Small intestine (tissue), 7 donors: ENCODE results near the gene ADGRL3. TPM values are rescaled to one million over a fixed set of nuclear protein-coding genes. Genes with fewer than 3 reads are reported as not detected.
A peak's percentile ranks its signal among the peaks of the same experiment; 100 is the strongest.

ENCODE experiments used
- DNase-seq, 2 donors: peaks; one replicate each; pipeline versions ENCODE4 v3.0.0 to v3.0.0-alpha.2; 2013
- FAIRE-seq: peaks from 2 replicates; lab custom pipeline; 2012; peaks lifted over from hg19 to GRCh38; lab: Jason Lieb, UNC
- H3K27ac ChIP-seq, 3 donors: one replicate each; pipeline ENCODE4 v1.5.1; 2013; ENCODE audit warnings: low read length in 2 of 3, mild to moderate bottlenecking in 2 of 3, control low read depth in 1 of 3, inconsistent platforms in 1 of 3, low read depth in 1 of 3, moderate library complexity in 1 of 3
- H3K27me3 ChIP-seq, 3 donors: one replicate each; pipeline ENCODE4 v1.6.1; 2013; ENCODE audit warnings: low read length in 3 of 3, inconsistent platforms in 1 of 3; ENCODE audit not compliant: control insufficient read depth in 3 of 3, insufficient read depth in 3 of 3
- H3K36me3 ChIP-seq, 3 donors: one replicate each; pipeline ENCODE4 v1.6.1; 2013; ENCODE audit warnings: low read length in 3 of 3, inconsistent platforms in 1 of 3, low read depth in 1 of 3, mild to moderate bottlenecking in 1 of 3, moderate library complexity in 1 of 3; ENCODE audit not compliant: control insufficient read depth in 3 of 3, insufficient read depth in 2 of 3
- H3K4me1 ChIP-seq, 3 donors: one replicate each; pipeline ENCODE4 v1.6.1; 2013; ENCODE audit warnings: low read length in 2 of 3, inconsistent platforms in 1 of 3, low read depth in 1 of 3, mild to moderate bottlenecking in 1 of 3, moderate library complexity in 1 of 3; ENCODE audit not compliant: control insufficient read depth in 3 of 3, insufficient read depth in 2 of 3
- H3K4me3 ChIP-seq, 3 donors: one replicate each; pipeline ENCODE4 v1.5.1; 2013; ENCODE audit warnings: low read length in 3 of 3, control low read depth in 1 of 3, inconsistent platforms in 1 of 3, low read depth in 1 of 3, mild to moderate bottlenecking in 1 of 3, moderate library complexity in 1 of 3
- H3K9me3 ChIP-seq, 2 donors: one replicate each; pipeline ENCODE4 v1.6.1; 2013; ENCODE audit warnings: low read depth in 1 of 2, low read length in 1 of 2; ENCODE audit not compliant: control insufficient read depth in 2 of 2, insufficient read depth in 1 of 2
- WGBS, 3 donors: extraction: QIAGEN DNeasy Blood & Tissue Kit; methylation state at CpG; one replicate each; pipeline ENCODE4 v1.1.7; 2013; 5-methylcytosine and 5-hydroxymethylcytosine counted together
- polyA plus RNA-seq, 4 donors: library from polyadenylated mRNA; stranded (reverse) in 3 of 4; unstranded in 1 of 4; fragments of 200-250 nt in 3 of 4; fragments of 120-200 nt in 1 of 4; gene quantifications; one replicate each; pipeline versions ENCODE4 v1.2.1 to v1.2.3, GENCODE V29; 2013
- donor health status: healthy with polysubstance abuse.
- donor health status: control.
- donor health status: control.
- donor health status: Bipolar disorder and iron deficiency.
- donor health status: healthy.

Gene ADGRL3
- polyA plus RNA-seq, 4 donors: under 0.01 to 7.9 (median 1.3) TPM

GRCh38 chr4:61320154-61320553 is 120.0 kb downstream of the ADGRL3 start:
- Histone ChIP-seq H3K4me1 (no peaks in the 10 kb centered on the region), H3K36me3 (no peaks in the 10 kb centered on the region), H3K27me3 (no peaks in the 10 kb centered on the region), H3K9me3 (peaks cover 0 to 9% of the 10 kb centered on the region in 2 donors), H3K4me3 (no peak overlapping the region), H3K27ac (no peak overlapping the region)
- no peak for DNase-seq
- FAIRE-seq: no peak
- WGBS, 3 donors: 70 to 82% (median 81%) methylated on average over 1 of the region's 1 CpG

GRCh38 chr4:61320631-61321030 is 120.5 kb downstream of the ADGRL3 start:
- FAIRE-seq: no peak
- no peak for DNase-seq
- H3K27ac ChIP-seq: no peak overlapping the region

GRCh38 chr4:61332693-61333092 is 132.6 kb downstream of the ADGRL3 start:
- H3K36me3 ChIP-seq: no peaks in the 10 kb centered on the region
- H3K9me3 ChIP-seq: no peaks in the 10 kb centered on the region
- 70 to 82% (median 73%) methylated on average over 4 of the region's 4 CpGs for WGBS, 3 donors
- DNase-seq (no peak), FAIRE-seq (no peak)
- H3K27me3 ChIP-seq: no peaks in the 10 kb centered on the region
- no peak overlapping the region for H3K4me3 ChIP-seq
- no peaks in the 10 kb centered on the region for H3K4me1 ChIP-seq
- H3K27ac ChIP-seq: no peak overlapping the region

More at GRCh38 chr4:61320631-61321030, 120.5 kb downstream of the ADGRL3 start:
- no peaks in the 10 kb centered on the region for H3K36me3 ChIP-seq
- WGBS, 3 donors: 46 to 55% (median 47%) methylated on average over 1 of the region's 1 CpG
- peaks cover 0 to 9% of the 10 kb centered on the region in 2 donors for H3K9me3 ChIP-seq
- H3K27me3 ChIP-seq: no peaks in the 10 kb centered on the region
- H3K4me1 ChIP-seq: no peaks in the 10 kb centered on the region
- no peak overlapping the region for H3K4me3 ChIP-seq

GRCh38 chr4:61333490-61333889 is 133.4 kb downstream of the ADGRL3 start:
- 68 to 79% (median 75%) methylated on average over 1 of the region's 1 CpG for WGBS, 3 donors
- Histone ChIP-seq H3K36me3 (no peaks in the 10 kb centered on the region), H3K27ac (no peak overlapping the region), H3K4me1 (no peaks in the 10 kb centered on the region), H3K4me3 (no peak overlapping the region), H3K9me3 (no peaks in the 10 kb centered on the region), H3K27me3 (no peaks in the 10 kb centered on the region)
- no peak for DNase-seq
- FAIRE-seq: no peak

GRCh38 chr4:61335241-61335763 is 135.2 kb downstream of the ADGRL3 start:
- no peak overlapping the region for H3K27ac ChIP-seq
- FAIRE-seq (no peak), DNase-seq (no peak)
- no peaks in the 10 kb centered on the region for H3K36me3 ChIP-seq
- 64 to 78% (median 72%) methylated on average over 3 of the region's 3 CpGs for WGBS, 3 donors
- H3K4me3 ChIP-seq: no peak overlapping the region
- no peaks in the 10 kb centered on the region for H3K9me3 ChIP-seq
- no peaks in the 10 kb centered on the region for H3K4me1 ChIP-seq
- H3K27me3 ChIP-seq: no peaks in the 10 kb centered on the region

- Histone ChIP-seq H3K27me3 (no peaks in the 10 kb centered on the region), H3K4me3 (no peak overlapping the region), H3K4me1 (no peaks in the 10 kb centered on the region), H3K27ac (no peak overlapping the region), H3K36me3 (no peaks in the 10 kb centered on the region), H3K9me3 (no peaks in the 10 kb centered on the region)
- 44 to 72% (median 45%) methylated on average over 5 of the region's 5 CpGs for WGBS, 3 donors
- no peak for FAIRE-seq
- no peak for DNase-seq
These were observed 136.4 kb downstream of the ADGRL3 start for GRCh38 chr4:61336488-61336887.

GRCh38 chr4:61336916-61337315 is 136.8 kb downstream of the ADGRL3 start:
- no peak for FAIRE-seq
- Histone ChIP-seq H3K4me1 (no peaks in the 10 kb centered on the region), H3K9me3 (no peaks in the 10 kb centered on the region), H3K27ac (no peak overlapping the region), H3K27me3 (no peaks in the 10 kb centered on the region), H3K4me3 (no peak overlapping the region), H3K36me3 (no peaks in the 10 kb centered on the region)
- DNase-seq: peak in 1 of 2 donors; percentile 1
- WGBS, 3 donors: 25 to 70% (median 34%) methylated on average over 1 of the region's 1 CpG

GRCh38 chr4:61342061-61342460 is 141.9 kb downstream of the ADGRL3 start:
- DNase-seq (no peak), FAIRE-seq (peak; percentile 68)
- 53 to 62% (median 62%) methylated on average over 3 of the region's 3 CpGs for WGBS, 3 donors
- Histone ChIP-seq H3K4me3 (no peak overlapping the region), H3K27me3 (no peaks in the 10 kb centered on the region), H3K27ac (no peak overlapping the region), H3K9me3 (no peaks in the 10 kb centered on the region), H3K4me1 (no peaks in the 10 kb centered on the region), H3K36me3 (no peaks in the 10 kb centered on the region)

- no peaks in the 10 kb centered on the region for H3K4me1 ChIP-seq
- no peak for DNase-seq
- H3K27ac ChIP-seq: no peak overlapping the region
- FAIRE-seq: no peak
- H3K27me3 ChIP-seq: no peaks in the 10 kb centered on the region
- H3K36me3 ChIP-seq: no peaks in the 10 kb centered on the region
- no peaks in the 10 kb centered on the region for H3K9me3 ChIP-seq
- H3K4me3 ChIP-seq: no peak overlapping the region
These were observed 150.8 kb downstream of the ADGRL3 start for GRCh38 chr4:61350932-61351331.
